Activated CD4-positive, alpha-beta T cell treated with anti-CD3 and anti-CD28 coated beads, Interleukin-2, amount 10 ng/mL, durations not matched to agents 24 days and 14 days (primary cell): Measurements from ENCODE around the gene GRAMD1A. TPM values are rescaled to one million over a fixed set of nuclear protein-coding genes. Genes with fewer than 3 reads are reported as not detected.
"Not testable (repeated sequence)": the region's sequence is repeated elsewhere in the genome, so short reads cannot be mapped to it uniquely, and the experiment has no call there.

Source experiments
- DNase-seq: peaks from one replicate; pipeline ENCODE4 v3.0.0; 2022
- H3K27ac Mint-ChIP-seq: one replicate; pipeline ENCODE4 v1.8.0; 2022; ENCODE audit warnings: mild to moderate bottlenecking, mixed read lengths
- H3K27me3 Mint-ChIP-seq: one replicate; pipeline ENCODE4 v1.8.0; 2022; ENCODE audit warnings: mixed read lengths
- H3K36me3 Mint-ChIP-seq: one replicate; pipeline ENCODE4 v1.8.0; 2022; ENCODE audit warnings: low read depth, mild to moderate bottlenecking, mixed read lengths
- H3K4me1 Mint-ChIP-seq: one replicate; pipeline ENCODE4 v1.8.0; 2021; ENCODE audit warnings: mixed read lengths
- H3K4me3 Mint-ChIP-seq: one replicate; pipeline ENCODE4 v1.8.0; 2022; ENCODE audit warnings: mild to moderate bottlenecking, moderate library complexity, mixed read lengths
- H3K9me3 Mint-ChIP-seq: one replicate; pipeline ENCODE4 v1.8.0; 2021; ENCODE audit warnings: mixed read lengths
- intact Hi-C: fragments of 100-400 bp; cut with micrococcal nuclease; formaldehyde crosslinking; loops from one replicate; pipeline ENCODE4 v1.15.1; 2023
- total RNA-seq: library from RNA; stranded (reverse); gene quantifications from 2 replicates; pipeline ENCODE4 v1.2.3, GENCODE V29; 2022

GRAMD1A gene
- total RNA-seq, 1 donor from 2014 or later, result 176 TPM

DNA sequence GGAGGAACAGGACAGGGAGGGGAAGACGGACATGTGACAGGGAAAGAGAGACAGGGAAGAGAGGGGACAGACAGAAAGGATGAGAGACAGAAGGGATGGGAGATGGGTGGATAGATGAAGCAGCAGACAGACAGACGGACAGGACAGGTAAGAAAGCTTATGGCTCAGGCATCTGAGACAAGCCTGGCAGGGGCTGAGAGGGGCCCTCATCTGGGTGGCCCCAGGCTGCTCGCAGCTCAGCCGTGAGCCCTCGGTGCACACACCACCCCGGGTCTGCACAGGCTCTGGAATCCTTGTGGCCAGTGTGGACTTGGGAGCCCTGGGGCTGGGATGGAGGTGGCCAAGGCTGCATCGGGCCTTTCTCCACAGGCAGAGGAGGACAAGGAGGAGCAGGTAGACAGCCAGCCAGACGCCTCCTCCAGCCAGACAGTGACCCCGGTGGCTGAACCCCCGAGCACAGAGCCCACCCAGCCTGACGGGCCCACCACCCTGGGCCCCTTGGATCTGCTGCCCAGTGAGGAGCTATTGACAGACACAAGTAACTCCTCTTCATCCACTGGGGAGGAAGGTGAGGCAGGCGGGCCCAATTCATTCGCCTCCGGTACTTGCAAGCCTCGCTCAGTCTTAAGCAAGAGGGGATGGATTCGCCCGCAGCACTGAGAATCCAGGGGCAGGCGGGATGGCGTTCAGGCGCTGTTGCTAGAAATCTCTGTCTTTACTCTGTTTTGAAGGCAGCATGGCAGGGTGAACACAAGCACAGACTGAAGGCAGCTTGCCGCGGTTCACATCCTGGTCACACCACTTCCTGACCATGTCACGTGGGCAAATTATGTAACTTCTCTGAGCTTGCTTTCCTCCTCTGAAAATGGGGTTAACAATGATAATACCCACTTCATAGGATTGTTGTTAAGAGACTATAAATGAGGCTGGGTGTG lies 14.0 kb downstream of the GRAMD1A start:
- Mint-ChIP-seq H3K36me3 (peaks cover 70% of the 10 kb centered on the region), H3K9me3 (no peaks in the 10 kb centered on the region)
- intact Hi-C loops, result loop anchor here (1.0 kb wide), 1 partner anchor 41 kb away; no protein-coding TSS in a partner anchor

GRCh38 chr19:35014774-35015173 lies 14.7 kb downstream of the GRAMD1A start:
- H3K27ac Mint-ChIP-seq, result peak overlapping the region; percentile 81
- H3K4me3 Mint-ChIP-seq, H3K27me3 Mint-ChIP-seq, H3K9me3 Mint-ChIP-seq, DNase-seq, intact Hi-C loops: not testable (repeated sequence)
- H3K4me1 Mint-ChIP-seq, result peaks cover 40% of the 10 kb centered on the region
- peaks cover 69% of the 10 kb centered on the region for H3K36me3 Mint-ChIP-seq

More for the DNA sequence above, 14.0 kb downstream of the GRAMD1A start:
- peak overlapping the region; percentile 73 for H3K4me3 Mint-ChIP-seq
- peak overlapping the region; percentile 84 for H3K27ac Mint-ChIP-seq
- H3K27me3 Mint-ChIP-seq, result no peaks in the 10 kb centered on the region
- H3K4me1 Mint-ChIP-seq, result peaks cover 40% of the 10 kb centered on the region
- DNase-seq, result peak; percentile 88

DNA sequence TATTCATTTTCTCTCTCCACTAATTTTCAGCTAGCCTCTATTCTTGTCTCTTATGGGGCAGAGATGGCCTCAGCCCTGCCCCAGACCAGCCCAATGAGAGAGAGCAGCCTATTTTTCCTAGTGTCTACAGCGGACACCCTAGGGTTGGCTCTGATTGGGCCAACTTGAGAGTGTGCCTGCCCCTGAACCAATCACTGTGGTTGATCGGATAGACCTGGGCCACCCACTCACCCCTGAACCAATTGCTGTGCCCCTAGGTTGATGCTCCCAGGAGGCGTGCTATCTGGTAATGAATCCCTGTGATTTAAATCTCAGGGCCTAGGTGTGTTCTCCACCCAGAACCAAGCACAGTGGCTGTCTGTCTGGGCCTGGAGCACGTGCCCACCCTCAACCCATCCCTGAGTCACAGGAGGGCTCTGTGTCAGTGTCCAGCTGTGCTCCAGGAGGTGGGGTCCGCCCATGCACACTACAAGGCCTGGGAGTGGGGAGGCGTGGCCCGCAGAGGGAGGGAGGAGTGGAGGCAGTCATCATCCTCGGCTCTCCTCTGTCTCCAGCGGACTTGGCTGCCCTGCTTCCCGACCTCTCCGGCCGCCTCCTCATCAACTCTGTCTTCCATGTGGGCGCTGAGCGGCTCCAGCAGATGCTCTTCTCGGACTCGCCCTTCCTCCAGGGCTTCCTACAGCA lies 15.3 kb downstream of the GRAMD1A start:
- peaks cover 40% of the 10 kb centered on the region for H3K4me1 Mint-ChIP-seq

GRCh38 chr19:35015954-35016351 lies 15.8 kb downstream of the GRAMD1A start:
- no peak overlapping the region for H3K27ac Mint-ChIP-seq

More for the DNA sequence above, 15.3 kb downstream of the GRAMD1A start:
- Mint-ChIP-seq H3K27me3 (no peaks in the 10 kb centered on the region), H3K27ac (no peak overlapping the region), H3K9me3 (no peaks in the 10 kb centered on the region), H3K4me3 (no peak overlapping the region), H3K36me3 (peaks cover 69% of the 10 kb centered on the region)
- no peak for DNase-seq
- intact Hi-C loops, result no loop called here

GRCh38 chr19:35017507-35017906 lies 17.4 kb downstream of the GRAMD1A start:
- Mint-ChIP-seq H3K36me3 (peaks cover 69% of the 10 kb centered on the region), H3K27ac (peak overlapping the region; percentile 43), H3K27me3 (no peaks in the 10 kb centered on the region), H3K4me1 (peaks cover 28% of the 10 kb centered on the region), H3K9me3 (no peaks in the 10 kb centered on the region), H3K4me3 (no peak overlapping the region)
- DNase-seq, result no peak
- intact Hi-C loops, result no loop called here

More at GRCh38 chr19:35015954-35016351, 15.8 kb downstream of the GRAMD1A start:
- Mint-ChIP-seq H3K4me3 (no peak overlapping the region), H3K9me3 (no peaks in the 10 kb centered on the region), H3K4me1 (peaks cover 40% of the 10 kb centered on the region), H3K27me3 (no peaks in the 10 kb centered on the region), H3K36me3 (peaks cover 70% of the 10 kb centered on the region)
- intact Hi-C loops, result no loop called here
- DNase-seq, result no peak

DNA sequence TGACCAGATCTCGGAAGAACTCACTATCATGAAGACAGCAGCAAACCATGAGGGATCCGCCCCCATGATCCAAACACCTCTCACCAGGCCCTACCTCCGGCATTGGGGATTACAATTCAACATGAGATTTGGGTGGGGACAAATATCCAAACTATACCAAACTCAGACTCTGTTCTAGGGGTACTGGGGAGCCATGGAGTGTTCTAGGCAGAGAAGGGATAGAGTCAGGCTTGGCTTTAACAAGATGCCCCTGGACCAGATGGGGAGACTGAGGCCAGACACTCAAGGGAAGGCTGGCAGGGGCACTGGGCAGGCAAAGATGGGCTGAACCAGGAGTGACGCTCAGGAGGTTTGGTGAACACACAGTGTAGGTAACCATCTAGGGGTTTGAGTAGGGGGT lies 18.3 kb downstream of the GRAMD1A start:
- no peak overlapping the region for H3K4me3 Mint-ChIP-seq
- intact Hi-C loops, result no loop called here
- H3K9me3 Mint-ChIP-seq, result no peaks in the 10 kb centered on the region
- H3K27ac Mint-ChIP-seq, result no peak overlapping the region
- peaks cover 20% of the 10 kb centered on the region for H3K4me1 Mint-ChIP-seq
- H3K27me3 Mint-ChIP-seq, result no peaks in the 10 kb centered on the region
- DNase-seq, result no peak
- peaks cover 66% of the 10 kb centered on the region for H3K36me3 Mint-ChIP-seq

- Mint-ChIP-seq H3K4me3 (no peak overlapping the region), H3K36me3 (peaks cover 62% of the 10 kb centered on the region), H3K27me3 (no peaks in the 10 kb centered on the region), H3K4me1 (peaks cover 12% of the 10 kb centered on the region), H3K27ac (no peak overlapping the region), H3K9me3 (no peaks in the 10 kb centered on the region)
- intact Hi-C loops, result no loop called here
- DNase-seq, result no peak
Observed at GRCh38 chr19:35019144-35019543, 19.0 kb downstream of the GRAMD1A start.

DNA sequence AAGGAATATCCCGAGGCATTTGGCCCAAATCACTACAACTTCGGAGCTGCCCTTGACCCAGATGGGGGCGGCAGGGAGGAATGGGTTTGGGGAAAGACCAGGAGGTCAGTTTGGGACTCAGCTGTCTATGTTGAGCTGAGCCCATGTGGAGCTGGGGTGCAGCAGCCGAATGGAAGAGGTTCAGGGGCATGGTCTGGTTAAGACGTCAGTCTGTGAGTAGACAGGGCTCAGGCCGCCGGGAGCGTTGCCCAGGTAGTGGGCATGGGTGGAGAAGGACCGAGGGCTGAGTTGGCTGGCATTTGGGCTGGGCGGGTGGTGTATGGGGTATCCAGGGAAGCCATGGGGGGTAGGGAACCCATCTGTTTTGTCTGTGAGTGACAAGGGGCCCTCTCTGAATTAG lies 20.9 kb downstream of the GRAMD1A start:
- DNase-seq, result no peak
- intact Hi-C loops, result no loop called here
- Mint-ChIP-seq H3K4me3 (no peak overlapping the region), H3K4me1 (peaks cover 3% of the 10 kb centered on the region), H3K9me3 (no peaks in the 10 kb centered on the region), H3K36me3 (peaks cover 62% of the 10 kb centered on the region), H3K27me3 (no peaks in the 10 kb centered on the region), H3K27ac (no peak overlapping the region)

- no peak overlapping the region for H3K4me3 Mint-ChIP-seq
- intact Hi-C loops, result no loop called here
- H3K4me1 Mint-ChIP-seq, result peaks cover 3% of the 10 kb centered on the region
- peaks cover 62% of the 10 kb centered on the region for H3K36me3 Mint-ChIP-seq
- DNase-seq, result no peak
- H3K27ac Mint-ChIP-seq, result no peak overlapping the region
- H3K27me3 Mint-ChIP-seq, result no peaks in the 10 kb centered on the region
- no peaks in the 10 kb centered on the region for H3K9me3 Mint-ChIP-seq
Observed at GRCh38 chr19:35021596-35021995, 21.5 kb downstream of the GRAMD1A start.

DNA sequence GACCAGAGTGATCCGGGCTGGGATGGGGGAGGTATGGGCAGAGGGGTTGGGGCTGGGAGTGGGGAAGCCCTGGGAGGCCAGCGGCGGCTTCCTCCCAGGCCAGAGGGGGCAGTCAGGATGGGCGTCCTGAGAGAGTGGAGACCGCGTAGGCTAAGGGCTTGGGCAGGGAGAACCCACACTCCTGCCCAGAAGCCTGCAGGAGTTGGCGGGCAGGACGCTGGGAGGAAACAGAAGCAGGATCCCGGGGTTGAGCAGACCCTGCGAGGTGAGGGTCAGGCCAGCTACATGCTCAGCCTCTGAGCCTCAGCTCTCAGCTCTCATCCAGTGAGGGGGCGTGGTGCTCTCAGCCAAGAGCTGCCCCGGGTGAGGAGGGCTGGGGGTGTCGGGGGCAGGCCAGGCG lies 22.3 kb downstream of the GRAMD1A start:
- H3K36me3 Mint-ChIP-seq, result peaks cover 63% of the 10 kb centered on the region
- intact Hi-C loops, result no loop called here

DNA sequence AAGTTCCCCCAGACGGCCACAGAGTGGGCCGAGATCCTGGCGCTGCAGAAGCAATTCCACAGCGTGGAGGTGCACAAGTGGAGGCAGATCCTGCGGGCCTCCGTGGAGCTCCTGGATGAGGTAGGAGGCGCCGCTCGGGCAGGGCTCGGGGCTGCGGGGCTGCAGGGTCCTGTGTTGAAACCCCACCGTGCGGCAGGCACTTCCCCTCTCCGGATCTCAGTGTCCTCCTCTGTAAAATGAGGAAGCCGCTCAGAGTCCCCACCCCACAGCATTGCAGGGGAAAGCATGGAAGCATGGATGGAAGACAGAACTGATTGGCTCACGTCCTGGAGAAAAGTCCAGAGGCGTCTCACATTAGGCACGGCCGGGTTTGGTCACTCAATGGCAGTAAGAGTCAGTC lies 23.3 kb downstream of the GRAMD1A start:
- intact Hi-C loops, result no loop called here
- DNase-seq, result no peak
- Mint-ChIP-seq H3K36me3 (peaks cover 63% of the 10 kb centered on the region), H3K27me3 (no peaks in the 10 kb centered on the region), H3K4me1 (peaks cover 2% of the 10 kb centered on the region), H3K27ac (no peak overlapping the region), H3K4me3 (no peak overlapping the region), H3K9me3 (no peaks in the 10 kb centered on the region)

More for the DNA sequence above, 22.3 kb downstream of the GRAMD1A start:
- Mint-ChIP-seq H3K27me3 (no peaks in the 10 kb centered on the region), H3K27ac (peak overlapping the region; percentile 17), H3K9me3 (no peaks in the 10 kb centered on the region), H3K4me3 (no peak overlapping the region), H3K4me1 (peaks cover 3% of the 10 kb centered on the region)
- DNase-seq, result no peak

- Mint-ChIP-seq H3K4me1 (no peaks in the 10 kb centered on the region), H3K36me3 (peaks cover 61% of the 10 kb centered on the region), H3K27ac (no peak overlapping the region), H3K4me3 (no peak overlapping the region), H3K9me3 (no peaks in the 10 kb centered on the region), H3K27me3 (no peaks in the 10 kb centered on the region)
- no peak for DNase-seq
- intact Hi-C loops, result no loop called here
Observed at GRCh38 chr19:35024095-35024494, 24.0 kb downstream of the GRAMD1A start.

DNA sequence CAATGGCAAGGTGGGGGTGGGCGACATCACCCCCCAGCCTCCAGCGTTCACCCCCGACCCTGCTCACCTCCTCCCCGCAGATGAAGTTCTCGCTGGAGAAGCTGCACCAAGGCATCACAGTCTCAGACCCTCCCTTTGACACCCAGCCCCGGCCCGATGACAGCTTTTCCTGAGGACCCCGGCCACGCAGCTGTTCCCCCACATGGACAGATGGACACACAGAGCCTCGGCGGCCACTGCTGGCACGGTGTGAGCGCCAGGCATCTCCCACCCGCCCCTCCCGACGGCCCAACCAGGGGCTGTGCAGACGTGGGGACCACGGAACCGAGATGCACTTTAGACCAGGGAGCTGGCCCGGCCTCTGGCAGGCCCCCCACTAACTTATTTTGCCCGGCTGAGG lies 25.8 kb downstream of the GRAMD1A start:
- Mint-ChIP-seq H3K4me1 (no peaks in the 10 kb centered on the region), H3K27me3 (peaks cover 2% of the 10 kb centered on the region), H3K36me3 (peaks cover 49% of the 10 kb centered on the region), H3K4me3 (no peak overlapping the region), H3K9me3 (no peaks in the 10 kb centered on the region), H3K27ac (no peak overlapping the region)
- DNase-seq, result no peak
- intact Hi-C loops, result no loop called here

- H3K4me3 Mint-ChIP-seq, result no peak overlapping the region
- DNase-seq, result no peak
- peaks cover 6% of the 10 kb centered on the region for H3K27me3 Mint-ChIP-seq
- intact Hi-C loops, result no loop called here
- no peaks in the 10 kb centered on the region for H3K9me3 Mint-ChIP-seq
- H3K4me1 Mint-ChIP-seq, result peaks cover 4% of the 10 kb centered on the region
- peaks cover 46% of the 10 kb centered on the region for H3K36me3 Mint-ChIP-seq
- H3K27ac Mint-ChIP-seq, result no peak overlapping the region
Observed at GRCh38 chr19:35026418-35026817, 26.3 kb downstream of the GRAMD1A start.
